ENCODE results near the gene MBIP. TPM values are rescaled to one million over a fixed set of nuclear protein-coding genes. Genes with fewer than 3 reads are reported as not detected.

MBIP gene
- total RNA-seq, 1 donor from 2014 or later: 22.3 TPM

- Histone ChIP-seq H3K27me3 (ENCODE audit: insufficient read depth, low read length) (no peaks in the 10 kb centered on the region), H3K4me1 (ENCODE audit: insufficient read depth, low read length) (no peaks in the 10 kb centered on the region), H3K36me3 (ENCODE audit: insufficient read depth, low read length) (peaks cover 19% of the 10 kb centered on the region), H3K79me2 (ENCODE audit: insufficient read depth, low read length) (no peaks in the 10 kb centered on the region), H3K9ac (ENCODE audit: low read length) (no peak overlapping the region), H4K20me1 (ENCODE audit: insufficient read depth, low read length) (peaks cover 3% of the 10 kb centered on the region), H3K27ac (ENCODE audit: low read depth, low read length) (no peak overlapping the region), H3K4me3 (ENCODE audit: insufficient read depth, low read depth, low read length) (no peak overlapping the region), H3K9me3 (ENCODE audit: insufficient read depth, low read depth, low read length) (no peaks in the 10 kb centered on the region), H2AFZ (ENCODE audit: low read depth, low read length) (no peak overlapping the region), H3K4me2 (ENCODE audit: low read length) (no peak overlapping the region)
- Mint-ChIP-seq H3K4me3 (ENCODE audit: unreplicated experiment) (no peak overlapping the region), H3K9me3 (ENCODE audit: unreplicated experiment) (no peaks in the 10 kb centered on the region), H3K27me3 (ENCODE audit: low read depth, unreplicated experiment) (no peaks in the 10 kb centered on the region), H3K27ac (ENCODE audit: unreplicated experiment) (no peak overlapping the region), H3K36me3 (ENCODE audit: low read depth, unreplicated experiment) (peaks cover 3% of the 10 kb centered on the region), H3K4me1 (ENCODE audit: low read depth, unreplicated experiment) (peaks cover 2% of the 10 kb centered on the region)
- TF ChIP-seq EZH2 (IDR thresholded peaks at IDR 0.05; ENCODE audit: insufficient read depth, low read length): no peak
- no peak for TF ChIP-seq CTCF (IDR thresholded peaks at IDR 0.05; ENCODE audit: insufficient read depth, low read depth, low read length)
- FAIRE-seq (no peak), DNase-seq (ENCODE audit: low read depth) (no peak)
Measured at GRCh38 chr14:36303960-36304359, 16.5 kb downstream of the MBIP start.

GRCh38 chr14:36302823-36303222, 17.6 kb downstream of the MBIP start:
- Mint-ChIP-seq H3K36me3 (ENCODE audit: low read depth, unreplicated experiment) (peaks cover 8% of the 10 kb centered on the region), H3K9me3 (ENCODE audit: unreplicated experiment) (no peaks in the 10 kb centered on the region), H3K27ac (ENCODE audit: unreplicated experiment) (no peak overlapping the region), H3K4me1 (ENCODE audit: low read depth, unreplicated experiment) (peaks cover 2% of the 10 kb centered on the region), H3K27me3 (ENCODE audit: low read depth, unreplicated experiment) (no peaks in the 10 kb centered on the region), H3K4me3 (ENCODE audit: unreplicated experiment) (no peak overlapping the region)
- Histone ChIP-seq H3K27me3 (ENCODE audit: insufficient read depth, low read length) (no peaks in the 10 kb centered on the region), H3K9ac (ENCODE audit: low read length) (no peak overlapping the region), H3K27ac (ENCODE audit: low read depth, low read length) (no peak overlapping the region), H3K36me3 (ENCODE audit: insufficient read depth, low read length) (peaks cover 30% of the 10 kb centered on the region), H4K20me1 (ENCODE audit: insufficient read depth, low read length) (peaks cover 3% of the 10 kb centered on the region), H2AFZ (ENCODE audit: low read depth, low read length) (no peak overlapping the region), H3K4me3 (ENCODE audit: insufficient read depth, low read depth, low read length) (no peak overlapping the region), H3K4me1 (ENCODE audit: insufficient read depth, low read length) (no peaks in the 10 kb centered on the region), H3K79me2 (ENCODE audit: insufficient read depth, low read length) (no peaks in the 10 kb centered on the region), H3K9me3 (ENCODE audit: insufficient read depth, low read depth, low read length) (no peaks in the 10 kb centered on the region), H3K4me2 (ENCODE audit: low read length) (no peak overlapping the region)
- TF ChIP-seq EZH2 (IDR thresholded peaks at IDR 0.05; ENCODE audit: insufficient read depth, low read length): no peak
- DNase-seq (ENCODE audit: low read depth): no peak
- no peak for FAIRE-seq

- H3K9ac ChIP-seq (ENCODE audit: low read length): no peak overlapping the region
- Mint-ChIP-seq H3K27ac (ENCODE audit: unreplicated experiment) (no peak overlapping the region), H3K27me3 (ENCODE audit: low read depth, unreplicated experiment) (no peaks in the 10 kb centered on the region), H3K36me3 (ENCODE audit: low read depth, unreplicated experiment) (peaks cover 14% of the 10 kb centered on the region), H3K4me1 (ENCODE audit: low read depth, unreplicated experiment) (peaks cover 5% of the 10 kb centered on the region), H3K9me3 (ENCODE audit: unreplicated experiment) (peaks cover 2% of the 10 kb centered on the region), H3K4me3 (ENCODE audit: unreplicated experiment) (no peak overlapping the region)
- no peaks in the 10 kb centered on the region for H3K9me3 ChIP-seq (ENCODE audit: insufficient read depth, low read depth, low read length)
- H3K27me3 ChIP-seq (ENCODE audit: insufficient read depth, low read length): no peaks in the 10 kb centered on the region
- no peak overlapping the region for H3K4me3 ChIP-seq (ENCODE audit: insufficient read depth, low read depth, low read length)
- TF ChIP-seq EZH2 (IDR thresholded peaks at IDR 0.05; ENCODE audit: insufficient read depth, low read length): no peak
- TF ChIP-seq CTCF (IDR thresholded peaks at IDR 0.05; ENCODE audit: insufficient read depth, low read depth, low read length): no peak
- H3K36me3 ChIP-seq (ENCODE audit: insufficient read depth, low read length): peaks cover 30% of the 10 kb centered on the region
- no peak for FAIRE-seq
- no peaks in the 10 kb centered on the region for H3K4me1 ChIP-seq (ENCODE audit: insufficient read depth, low read length)
- no peak overlapping the region for H3K27ac ChIP-seq (ENCODE audit: low read depth, low read length)
- no peak overlapping the region for H2AFZ ChIP-seq (ENCODE audit: low read depth, low read length)
- peak; percentile 8 for DNase-seq (ENCODE audit: low read depth)
- no peaks in the 10 kb centered on the region for H3K79me2 ChIP-seq (ENCODE audit: insufficient read depth, low read length)
- H4K20me1 ChIP-seq (ENCODE audit: insufficient read depth, low read length): peaks cover 3% of the 10 kb centered on the region
- no peak overlapping the region for H3K4me2 ChIP-seq (ENCODE audit: low read length)
Measured at GRCh38 chr14:36301159-36301558, 19.3 kb downstream of the MBIP start.

Measured in astrocyte (in vitro differentiated cells and primary cell).